Kidney epithelial cell (primary cell): ENCODE measurements around the gene BPIFA2. TPM values are rescaled to one million over a fixed set of nuclear protein-coding genes. Genes with fewer than 3 reads are reported as not detected.
"Not testable (repeated sequence)": the region's sequence is repeated elsewhere in the genome, so short reads cannot be mapped to it uniquely, and the experiment has no call there.

ENCODE experiments used
- DNase-seq: peaks from one replicate; pipeline ENCODE4 v3.0.0-alpha.2; 2010; ENCODE audit warnings: low read depth
- H3K27me3 ChIP-seq: 2 replicates; pipeline ENCODE4 v1.6.0; 2011; ENCODE audit warnings: low read length; ENCODE audit not compliant: control insufficient read depth, insufficient read depth
- H3K36me3 ChIP-seq: 2 replicates; pipeline ENCODE4 v1.5.1; 2011; ENCODE audit warnings: low read length; ENCODE audit not compliant: control insufficient read depth, insufficient read depth
- H3K4me3 ChIP-seq: 2 replicates; pipeline ENCODE4 v1.5.1; 2011; ENCODE audit warnings: low read depth, mild to moderate bottlenecking, control low read depth, low read length
- CTCF ChIP-seq: IDR thresholded peaks from 2 replicates; pipeline ENCODE4 v1.5.1; 2011; ENCODE audit warnings: mild to moderate bottlenecking, moderate library complexity, low read length, control low read depth, inconsistent platforms; ENCODE audit not compliant: insufficient read depth, poor library complexity, severe bottlenecking
- total RNA-seq: library from RNA; depleted of rRNA; stranded (reverse); fragments of >200 nt; gene quantifications from 2 replicates; pipeline ENCODE4 v1.2.3, GENCODE V29; 2015

The BPIFA2 gene, protein sequence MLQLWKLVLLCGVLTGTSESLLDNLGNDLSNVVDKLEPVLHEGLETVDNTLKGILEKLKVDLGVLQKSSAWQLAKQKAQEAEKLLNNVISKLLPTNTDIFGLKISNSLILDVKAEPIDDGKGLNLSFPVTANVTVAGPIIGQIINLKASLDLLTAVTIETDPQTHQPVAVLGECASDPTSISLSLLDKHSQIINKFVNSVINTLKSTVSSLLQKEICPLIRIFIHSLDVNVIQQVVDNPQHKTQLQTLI
- not detected in 2 replicates for total RNA-seq

- Histone ChIP-seq H3K4me3 (no peak within 1 kb of the TSS), H3K36me3 (no peaks in the 10 kb centered on the region), H3K27me3 (no peaks in the 10 kb centered on the region)
- TF ChIP-seq CTCF, result no peak
- DNase-seq, result no peak
Observed at GRCh38 chr20:33167859-33168258, at the start of gene BPIFA2. Gene BPIFA2 (plus strand): TSS chr20:33168159. CDS start chr20:33169146, 987 bp downstream.

GRCh38 chr20:33119725-33120720 lies 47.9 kb upstream of the BPIFA2 start:
- no peak for TF ChIP-seq CTCF
- DNase-seq, result no peak
- Histone ChIP-seq H3K36me3 (no peaks in the 10 kb centered on the region), H3K27me3 (no peaks in the 10 kb centered on the region), H3K4me3 (no peak overlapping the region)

DNA sequence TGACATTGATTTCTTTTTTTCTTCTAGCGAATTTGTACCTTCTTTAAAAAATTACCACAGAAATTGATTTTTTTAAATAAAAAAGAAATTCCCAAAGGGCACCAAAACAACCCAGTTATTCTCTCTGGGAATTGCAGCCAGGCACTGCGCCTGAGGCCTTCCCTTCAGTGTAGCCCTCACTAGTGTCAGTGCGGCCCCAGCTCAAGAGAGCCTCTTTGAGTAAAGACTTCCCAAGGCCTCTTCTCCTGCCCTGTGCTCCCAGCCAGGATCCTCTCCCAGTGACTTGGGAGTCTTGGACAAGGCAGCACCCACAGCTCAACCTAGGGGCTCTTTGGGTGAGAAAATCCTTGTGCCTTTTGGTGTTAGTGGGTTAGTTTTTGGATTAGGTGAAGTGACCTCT lies 47.0 kb upstream of the BPIFA2 start:
- no peak overlapping the region for H3K4me3 ChIP-seq
- no peak for DNase-seq
- TF ChIP-seq CTCF, result no peak

GRCh38 chr20:33122297-33122696 lies 45.7 kb upstream of the BPIFA2 start:
- not testable (repeated sequence) for H3K27me3 ChIP-seq, H3K4me3 ChIP-seq, H3K36me3 ChIP-seq, DNase-seq

More for the DNA sequence above, 47.0 kb upstream of the BPIFA2 start:
- Histone ChIP-seq H3K27me3 (no peaks in the 10 kb centered on the region), H3K36me3 (no peaks in the 10 kb centered on the region)

GRCh38 chr20:33124261-33124660 lies 43.7 kb upstream of the BPIFA2 start:
- DNase-seq, result no peak

More at GRCh38 chr20:33124261-33124660, 43.7 kb upstream of the BPIFA2 start:
- TF ChIP-seq CTCF, result no peak
- no peaks in the 10 kb centered on the region for H3K36me3 ChIP-seq
- H3K27me3 ChIP-seq, result no peaks in the 10 kb centered on the region
- no peak overlapping the region for H3K4me3 ChIP-seq
